Activated CD8-positive, alpha-beta T cell treated with anti-CD3 and anti-CD28 coated beads for 36 hours (primary cell): ENCODE data around the gene NDUFB5. TPM values are rescaled to one million over a fixed set of nuclear protein-coding genes. Genes with fewer than 3 reads are reported as not detected.

Experiments
- ATAC-seq: fragments of 200-7000 bp; cut with Tn5 transposase; one replicate; pipeline ENCODE4 v1.10.0; 2021; ENCODE audit warnings: mild to moderate bottlenecking, moderate library complexity
- CTCF ChIA-PET: fragments of 350-600 bp; sonication (Branson Sonifier 250); formaldehyde crosslinking; loops from one replicate; lab custom pipeline; 2021; ENCODE audit warnings: antibody characterized with exemption; lab: Charles Lee
- POLR2A ChIA-PET: fragments of 350-600 bp; sonication (Branson Sonifier 250); formaldehyde crosslinking; loops from one replicate; lab custom pipeline; 2021; ENCODE audit warnings: antibody characterized with exemption; lab: Charles Lee
- DNase-seq: peaks from one replicate; pipeline ENCODE4 v3.0.0-alpha.2; 2020
- H3K27ac Mint-ChIP-seq: one replicate; pipeline ENCODE4 v1.8.0; 2021; ENCODE audit warnings: mild to moderate bottlenecking, mixed read lengths
- H3K27me3 Mint-ChIP-seq: one replicate; pipeline ENCODE4 v1.8.0; 2021; ENCODE audit warnings: mixed read lengths
- H3K36me3 Mint-ChIP-seq: one replicate; pipeline ENCODE4 v1.8.0; 2021; ENCODE audit warnings: low read depth, mixed read lengths
- H3K4me1 Mint-ChIP-seq: one replicate; pipeline ENCODE4 v1.8.0; 2021; ENCODE audit warnings: low read depth, mixed read lengths
- H3K4me3 Mint-ChIP-seq: one replicate; pipeline ENCODE4 v1.8.0; 2021; ENCODE audit warnings: mild to moderate bottlenecking, moderate library complexity, mixed read lengths
- H3K9me3 Mint-ChIP-seq: one replicate; pipeline ENCODE4 v1.8.0; 2021; ENCODE audit warnings: mixed read lengths
- intact Hi-C: fragments of 100-400 bp; cut with micrococcal nuclease; formaldehyde crosslinking; loops from one replicate; pipeline ENCODE4 v1.10.0; 2022
- total RNA-seq, 2 experiments: library from RNA; stranded (reverse); gene quantifications; one replicate each; pipeline ENCODE4 v1.2.3, GENCODE V29; 2021
- TF ChIP-seq, protein P1 (sequence below): fragments of 200-600 bp; IDR thresholded peaks from one replicate; pipeline ENCODE4 v1.8.0; 2022; ENCODE audit warnings: antibody characterized with exemption, mild to moderate bottlenecking

NDUFB5 gene
- total RNA-seq, 2 experiments from 2014 or later = 110 to 113 TPM

DNA sequence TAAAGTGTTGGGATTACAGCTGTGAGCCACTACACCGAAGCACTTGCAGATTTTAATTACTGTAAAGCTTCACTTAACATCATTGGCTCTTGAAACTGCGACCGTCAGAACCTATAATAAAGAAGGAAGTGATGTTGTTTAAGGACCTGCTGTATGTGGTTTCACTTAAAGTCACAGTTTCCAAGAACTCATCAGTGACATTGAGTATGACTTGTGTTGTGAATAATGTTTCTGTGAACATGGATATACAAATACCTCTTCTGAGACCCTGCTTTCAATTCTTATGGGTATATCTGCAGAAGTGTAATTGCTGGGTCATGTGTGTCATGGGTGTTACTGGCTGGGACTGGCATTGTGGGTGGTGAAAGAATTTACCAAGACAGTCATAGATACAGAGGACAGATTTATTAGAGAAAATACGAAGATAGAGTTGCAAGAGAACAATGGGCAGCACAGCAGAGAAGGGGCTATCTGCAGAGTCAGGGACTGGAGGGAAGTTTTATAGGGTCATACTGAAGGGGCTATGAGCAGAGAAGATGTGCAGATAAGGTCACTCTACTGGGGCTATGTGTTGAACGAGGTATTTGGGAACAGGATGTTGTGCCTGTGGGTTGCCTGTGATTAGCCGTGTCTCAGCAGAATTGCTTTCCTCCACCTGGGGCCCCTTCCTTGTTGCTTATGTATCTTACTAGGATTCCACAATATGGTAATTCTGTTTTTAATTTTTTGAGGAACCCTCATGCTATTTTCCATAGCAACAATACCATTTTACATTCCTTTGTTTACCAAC is 4.5 kb downstream of the NDUFB5 start:
- Mint-ChIP-seq H3K4me1 (peaks cover 41% of the 10 kb centered on the region), H3K27me3 (no peaks in the 10 kb centered on the region), H3K36me3 (peaks cover 26% of the 10 kb centered on the region), H3K9me3 (no peaks in the 10 kb centered on the region), H3K4me3 (peak overlapping the region; percentile 49), H3K27ac (peak overlapping the region; percentile 90)
- ChIA-PET POLR2A (no interaction called here), CTCF (interaction anchor here (0.8 kb wide), 1 partner anchor 20 kb away, joined by 3 read pairs; no protein-coding TSS in a partner anchor)
- intact Hi-C loops = no loop called here
- peak; percentile 68 for ATAC-seq
- peak; percentile 44 for DNase-seq
- TF ChIP-seq, protein P1, sequence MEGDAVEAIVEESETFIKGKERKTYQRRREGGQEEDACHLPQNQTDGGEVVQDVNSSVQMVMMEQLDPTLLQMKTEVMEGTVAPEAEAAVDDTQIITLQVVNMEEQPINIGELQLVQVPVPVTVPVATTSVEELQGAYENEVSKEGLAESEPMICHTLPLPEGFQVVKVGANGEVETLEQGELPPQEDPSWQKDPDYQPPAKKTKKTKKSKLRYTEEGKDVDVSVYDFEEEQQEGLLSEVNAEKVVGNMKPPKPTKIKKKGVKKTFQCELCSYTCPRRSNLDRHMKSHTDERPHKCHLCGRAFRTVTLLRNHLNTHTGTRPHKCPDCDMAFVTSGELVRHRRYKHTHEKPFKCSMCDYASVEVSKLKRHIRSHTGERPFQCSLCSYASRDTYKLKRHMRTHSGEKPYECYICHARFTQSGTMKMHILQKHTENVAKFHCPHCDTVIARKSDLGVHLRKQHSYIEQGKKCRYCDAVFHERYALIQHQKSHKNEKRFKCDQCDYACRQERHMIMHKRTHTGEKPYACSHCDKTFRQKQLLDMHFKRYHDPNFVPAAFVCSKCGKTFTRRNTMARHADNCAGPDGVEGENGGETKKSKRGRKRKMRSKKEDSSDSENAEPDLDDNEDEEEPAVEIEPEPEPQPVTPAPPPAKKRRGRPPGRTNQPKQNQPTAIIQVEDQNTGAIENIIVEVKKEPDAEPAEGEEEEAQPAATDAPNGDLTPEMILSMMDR = no peak

DNA sequence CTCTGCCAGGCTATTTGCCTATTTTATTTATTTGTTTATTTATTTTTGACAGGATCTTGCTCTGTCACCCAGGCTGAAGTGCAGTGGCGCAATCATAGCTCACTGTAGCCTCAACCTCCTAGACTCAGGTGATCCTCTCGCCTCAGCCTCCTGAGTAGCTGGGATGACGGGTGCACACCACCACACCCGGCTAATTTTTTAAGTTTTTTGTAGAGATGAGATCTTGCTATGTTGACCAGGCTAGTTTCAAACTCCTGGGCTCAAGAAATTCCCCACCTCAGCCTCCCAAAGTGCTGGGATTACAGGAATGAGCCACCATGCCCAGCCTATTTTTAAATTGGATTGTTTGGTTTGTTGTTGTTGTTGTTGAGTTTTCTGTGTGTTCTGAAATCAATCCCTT is 5.5 kb downstream of the NDUFB5 start:
- H3K4me1 Mint-ChIP-seq = peaks cover 40% of the 10 kb centered on the region
- H3K27ac Mint-ChIP-seq = peak overlapping the region; percentile 25
- POLR2A ChIA-PET = no interaction called here
- H3K27me3 Mint-ChIP-seq = no peaks in the 10 kb centered on the region
- intact Hi-C loops = no loop called here
- TF ChIP-seq, protein P1 = no peak
- H3K36me3 Mint-ChIP-seq = peaks cover 21% of the 10 kb centered on the region
- no peak for DNase-seq
- ATAC-seq = no peak
- no peak overlapping the region for H3K4me3 Mint-ChIP-seq
- H3K9me3 Mint-ChIP-seq = no peaks in the 10 kb centered on the region
- CTCF ChIA-PET = interaction anchor here (1.4 kb wide), 1 partner anchor 40 kb away, joined by 4 read pairs; no protein-coding TSS in a partner anchor

DNA sequence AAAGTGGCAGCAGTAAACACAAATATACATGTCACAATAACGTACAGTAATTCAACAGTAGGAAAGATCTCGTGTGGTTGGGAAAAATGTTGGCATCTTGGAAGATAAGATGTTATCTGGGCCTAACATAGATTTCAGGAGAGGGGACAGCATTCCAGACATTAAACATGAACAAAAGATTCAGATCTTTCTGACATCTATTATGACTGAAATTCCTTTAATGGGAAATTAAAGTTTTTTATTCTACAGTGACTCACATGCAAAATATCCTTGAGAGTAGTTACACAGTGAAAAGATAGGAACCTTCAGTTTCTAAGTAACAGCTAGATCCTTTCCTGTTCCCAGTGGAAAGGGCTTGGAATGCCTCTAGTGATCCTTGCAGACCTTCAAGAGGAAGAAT is 9.2 kb downstream of the NDUFB5 start:
- no peak overlapping the region for H3K4me3 Mint-ChIP-seq
- peaks cover 21% of the 10 kb centered on the region for H3K4me1 Mint-ChIP-seq
- no peaks in the 10 kb centered on the region for H3K9me3 Mint-ChIP-seq
- no peak overlapping the region for H3K27ac Mint-ChIP-seq
- DNase-seq (no peak), ATAC-seq (no peak)
- TF ChIP-seq, protein P1 = no peak
- ChIA-PET POLR2A (no interaction called here), CTCF (interaction anchor here (2.7 kb wide), 1 partner anchor 36 kb away, joined by 7 read pairs; no protein-coding TSS in a partner anchor)
- peaks cover 26% of the 10 kb centered on the region for H3K36me3 Mint-ChIP-seq
- intact Hi-C loops = no loop called here
- no peaks in the 10 kb centered on the region for H3K27me3 Mint-ChIP-seq

DNA sequence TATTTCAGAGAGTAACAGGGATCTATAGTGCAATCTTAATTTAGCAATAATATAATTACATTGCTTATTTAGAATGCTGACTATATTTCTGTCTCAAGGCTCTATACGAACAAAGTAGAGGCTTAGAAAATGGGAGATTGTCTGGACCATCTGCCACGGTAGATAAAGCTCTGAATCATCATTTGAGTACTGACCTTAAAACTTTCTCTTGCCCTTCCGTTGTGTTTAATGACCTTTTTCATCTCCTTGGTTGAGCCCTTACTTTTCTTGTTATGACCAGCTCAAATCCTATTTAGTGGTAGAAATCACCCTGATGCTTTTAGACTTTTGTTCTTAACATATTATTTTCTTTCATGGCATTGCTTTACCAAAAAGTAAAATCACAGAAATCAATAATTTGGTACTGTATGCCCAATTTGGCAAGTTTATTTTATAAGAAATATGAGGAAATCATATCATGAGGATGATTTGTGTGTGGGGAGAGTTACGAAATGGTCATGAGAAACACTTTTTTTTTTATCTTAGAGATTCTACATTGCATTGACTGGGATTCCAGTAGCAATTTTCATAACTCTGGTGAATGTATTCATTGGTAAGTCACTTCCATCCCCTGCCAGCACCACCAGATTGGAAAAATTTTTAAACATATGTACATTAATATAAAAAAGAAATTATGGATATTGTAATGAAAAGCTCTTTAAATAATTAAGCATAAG is 11.0 kb downstream of the NDUFB5 start:
- H3K27ac Mint-ChIP-seq = no peak overlapping the region
- peaks cover 9% of the 10 kb centered on the region for H3K4me1 Mint-ChIP-seq
- POLR2A ChIA-PET = no interaction called here
- DNase-seq (no peak), ATAC-seq (no peak)
- H3K27me3 Mint-ChIP-seq = no peaks in the 10 kb centered on the region
- peaks cover 32% of the 10 kb centered on the region for H3K36me3 Mint-ChIP-seq
- H3K4me3 Mint-ChIP-seq = no peak overlapping the region
- H3K9me3 Mint-ChIP-seq = no peaks in the 10 kb centered on the region
- intact Hi-C loops = no loop called here
- CTCF ChIA-PET = interaction anchor here (1.3 to 1.9 kb wide), 2 partner anchors 11 to 35 kb away, joined by 4 to 7 read pairs; partner anchors contain the start of genes MRPL47 and NDUFB5
- TF ChIP-seq, protein P1 = no peak
